GM12873 (cell line): ENCODE data around the gene CHSY3.

Experiments used
- TF ChIP-seq, protein P1 (sequence below): IDR thresholded peaks from 2 replicates; pipeline ENCODE4 v1.5.1; 2012; ENCODE audit warnings: low read depth, mild to moderate bottlenecking, moderate library complexity, low read length, control low read depth; ENCODE audit not compliant: insufficient read depth; ENCODE audit errors: missing control alignments

Gene CHSY3

DNA sequence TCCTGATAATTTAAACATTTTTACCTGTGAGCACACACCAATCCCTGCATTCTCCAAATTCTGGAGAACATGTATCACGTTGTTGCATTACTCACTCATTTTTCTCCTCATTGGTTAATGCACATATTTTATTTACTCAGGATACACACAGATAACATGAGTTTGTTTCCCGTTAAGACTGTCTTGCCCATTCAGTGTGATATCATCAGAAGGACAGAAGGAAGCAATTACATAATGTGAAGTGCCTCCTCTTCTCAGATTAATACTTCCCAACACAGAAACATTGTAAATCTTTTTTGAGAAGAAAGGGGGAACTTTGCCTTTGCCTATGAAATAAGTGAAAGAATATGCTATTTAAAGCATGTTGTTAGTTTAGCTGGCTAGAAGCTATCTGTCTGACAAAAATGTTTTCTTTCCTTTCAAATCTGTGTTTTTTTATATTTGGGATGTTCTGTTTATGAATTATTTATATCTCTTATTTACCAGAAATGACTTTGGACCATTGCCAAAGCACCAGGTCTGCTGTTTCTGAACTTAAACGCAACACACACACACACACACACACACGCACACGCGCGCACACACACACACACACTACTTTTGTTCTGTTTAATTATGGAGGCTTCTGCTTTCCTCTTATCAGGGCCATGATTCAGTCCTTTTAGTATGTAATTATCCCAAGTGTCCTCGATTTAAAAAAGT is 186.5 kb downstream of the CHSY3 start:
- TF ChIP-seq, protein P1, sequence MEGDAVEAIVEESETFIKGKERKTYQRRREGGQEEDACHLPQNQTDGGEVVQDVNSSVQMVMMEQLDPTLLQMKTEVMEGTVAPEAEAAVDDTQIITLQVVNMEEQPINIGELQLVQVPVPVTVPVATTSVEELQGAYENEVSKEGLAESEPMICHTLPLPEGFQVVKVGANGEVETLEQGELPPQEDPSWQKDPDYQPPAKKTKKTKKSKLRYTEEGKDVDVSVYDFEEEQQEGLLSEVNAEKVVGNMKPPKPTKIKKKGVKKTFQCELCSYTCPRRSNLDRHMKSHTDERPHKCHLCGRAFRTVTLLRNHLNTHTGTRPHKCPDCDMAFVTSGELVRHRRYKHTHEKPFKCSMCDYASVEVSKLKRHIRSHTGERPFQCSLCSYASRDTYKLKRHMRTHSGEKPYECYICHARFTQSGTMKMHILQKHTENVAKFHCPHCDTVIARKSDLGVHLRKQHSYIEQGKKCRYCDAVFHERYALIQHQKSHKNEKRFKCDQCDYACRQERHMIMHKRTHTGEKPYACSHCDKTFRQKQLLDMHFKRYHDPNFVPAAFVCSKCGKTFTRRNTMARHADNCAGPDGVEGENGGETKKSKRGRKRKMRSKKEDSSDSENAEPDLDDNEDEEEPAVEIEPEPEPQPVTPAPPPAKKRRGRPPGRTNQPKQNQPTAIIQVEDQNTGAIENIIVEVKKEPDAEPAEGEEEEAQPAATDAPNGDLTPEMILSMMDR, result no peak

DNA sequence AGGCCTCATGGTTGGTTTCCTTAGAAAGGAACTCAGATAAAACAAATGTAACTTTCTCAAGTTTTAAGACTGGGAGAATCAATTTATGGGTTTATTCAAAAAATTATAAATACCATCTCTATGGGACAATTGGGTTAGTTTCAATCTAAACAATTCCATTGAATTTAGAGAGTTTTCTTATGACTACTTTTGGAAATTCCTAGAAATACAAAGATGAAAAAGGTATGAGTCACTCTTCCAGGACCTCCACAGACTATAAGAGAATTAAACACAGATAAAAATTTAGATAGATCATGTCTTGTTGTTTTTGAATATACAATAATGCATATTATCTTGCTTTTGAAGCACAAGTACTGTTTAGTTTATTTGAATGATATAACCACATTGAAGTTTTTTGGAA is 188.7 kb downstream of the CHSY3 start:
- TF ChIP-seq, protein P1, result no peak

DNA sequence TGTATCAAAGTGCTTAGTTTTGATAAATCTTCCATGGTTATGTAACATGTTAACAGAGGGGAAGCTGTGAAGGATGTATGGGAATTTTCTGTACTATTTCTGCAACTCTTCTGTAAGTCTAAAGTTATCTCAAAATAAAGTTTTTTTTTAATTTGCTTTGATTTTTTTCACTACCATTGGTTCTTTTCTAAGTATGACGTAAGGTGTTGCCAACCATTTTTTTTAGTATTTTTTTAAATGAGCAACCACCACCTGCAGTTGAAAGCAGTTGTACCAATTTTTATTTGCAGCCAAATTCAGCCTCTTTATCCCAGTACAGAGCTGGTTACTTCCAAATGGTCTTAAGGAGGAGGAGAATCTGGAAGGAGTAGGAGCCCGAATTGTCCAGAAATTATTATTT is 192.2 kb downstream of the CHSY3 start:
- TF ChIP-seq, protein P1, result no peak

DNA sequence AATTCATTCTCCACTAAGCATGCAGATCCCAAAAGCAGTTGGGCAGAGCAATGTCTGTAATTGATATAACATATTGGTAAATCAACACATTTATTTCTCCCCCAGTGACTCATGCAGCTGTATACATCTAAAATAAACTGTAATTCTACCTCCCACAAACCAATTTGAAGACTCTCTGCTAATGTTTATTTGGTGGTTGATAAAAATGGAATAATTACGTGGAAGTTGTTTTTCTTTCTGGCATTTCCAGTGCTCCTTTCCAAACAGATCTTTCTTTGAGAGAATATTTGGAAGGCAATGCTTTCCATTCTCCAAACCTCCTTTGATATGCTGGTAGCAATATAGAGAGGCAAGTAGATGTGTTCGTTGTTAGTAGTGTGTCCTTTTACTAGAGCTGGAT is 194.7 kb downstream of the CHSY3 start:
- TF ChIP-seq, protein P1, result no peak

DNA sequence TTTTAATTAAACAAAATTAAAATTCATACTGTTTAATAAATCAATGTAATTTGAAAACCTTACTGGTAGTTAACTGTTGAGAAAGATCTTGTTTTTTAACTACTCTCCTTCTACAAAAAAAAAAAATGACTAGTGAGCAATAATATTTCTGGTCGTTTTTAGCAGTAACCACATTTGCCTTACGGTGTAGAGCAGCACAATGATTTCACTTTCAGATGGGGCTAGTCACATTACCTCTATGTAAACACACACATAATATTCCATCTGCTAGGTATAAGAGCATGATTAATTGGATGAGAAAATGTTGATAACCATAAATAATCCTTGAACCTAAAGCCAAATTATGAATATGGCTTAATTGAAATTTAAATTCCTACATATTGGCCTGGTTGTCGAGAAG is 198.1 kb downstream of the CHSY3 start:
- TF ChIP-seq, protein P1, result no peak

DNA sequence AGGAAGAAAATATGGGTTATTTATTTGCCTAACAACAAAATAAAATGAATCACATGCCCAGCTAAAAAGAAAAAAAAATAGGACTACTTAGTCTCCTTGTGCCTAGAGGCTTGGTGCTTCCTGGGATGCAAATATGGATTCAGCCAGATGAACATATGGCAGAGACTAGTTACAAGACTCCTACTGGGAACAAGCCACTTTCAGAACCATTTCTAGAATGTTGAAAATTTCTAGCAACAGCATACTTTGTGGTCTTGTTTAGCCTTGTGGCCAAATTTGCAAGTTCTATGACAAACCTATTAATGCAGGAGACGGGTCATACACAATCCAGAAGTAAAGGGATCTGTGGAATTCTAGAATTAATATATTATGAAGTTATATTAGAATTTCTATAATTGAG is 198.7 kb downstream of the CHSY3 start:
- TF ChIP-seq, protein P1, result no peak

DNA sequence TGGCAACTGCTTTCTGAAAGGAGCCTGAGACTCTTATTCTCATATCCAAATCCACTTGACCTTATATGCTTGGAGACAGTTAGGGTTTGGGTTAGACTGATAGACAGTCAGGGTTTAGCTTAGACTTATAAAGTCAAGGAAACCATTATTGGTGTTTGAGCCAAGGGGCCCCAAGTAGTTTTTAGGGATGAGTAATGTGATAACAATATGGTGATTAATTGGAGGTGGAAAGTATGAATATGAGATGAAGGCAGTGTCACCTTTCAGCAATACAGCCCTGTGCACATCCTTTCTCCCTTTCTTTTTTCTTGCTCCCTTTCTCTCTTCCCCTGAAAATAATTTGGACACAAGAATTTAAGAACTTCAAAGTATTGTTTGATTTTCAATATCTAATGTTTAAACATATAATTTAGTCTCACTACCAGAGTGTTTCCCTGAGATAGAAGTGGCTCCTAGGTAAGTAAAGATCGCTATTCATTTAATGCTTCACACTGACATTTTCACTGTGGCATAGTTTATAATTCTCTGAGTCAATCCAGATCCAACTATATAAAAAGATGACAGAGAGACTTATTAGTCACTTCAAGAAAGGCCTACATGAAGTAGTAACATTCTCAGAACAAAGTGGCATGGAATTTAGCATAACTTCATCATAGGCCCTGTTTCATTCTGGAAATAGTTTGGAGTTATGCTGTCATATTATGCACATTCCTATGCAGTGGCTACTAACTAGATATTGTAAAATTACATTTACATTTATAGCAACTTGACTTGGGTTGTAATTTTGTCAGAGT is 200.8 kb downstream of the CHSY3 start:
- TF ChIP-seq, protein P1, result no peak
